Fibroblast of skin of right biceps (primary cell): ENCODE results near the gene CRIP1.

Experiments used
- DNase-seq: peaks from one replicate; pipeline ENCODE4 v3.0.0-alpha.2; 2013

Gene CRIP1

GRCh38 chr14:105486163-105486973 lies at the start of gene CRIP1:
CRIP1 (plus strand) TSS chr14:105486886; CDS start chr14:105487260, 374 bp downstream.
- no peak for DNase-seq

GRCh38 chr14:105436891-105437722 lies 49.6 kb upstream of the CRIP1 start:
- DNase-seq, result no peak

DNA sequence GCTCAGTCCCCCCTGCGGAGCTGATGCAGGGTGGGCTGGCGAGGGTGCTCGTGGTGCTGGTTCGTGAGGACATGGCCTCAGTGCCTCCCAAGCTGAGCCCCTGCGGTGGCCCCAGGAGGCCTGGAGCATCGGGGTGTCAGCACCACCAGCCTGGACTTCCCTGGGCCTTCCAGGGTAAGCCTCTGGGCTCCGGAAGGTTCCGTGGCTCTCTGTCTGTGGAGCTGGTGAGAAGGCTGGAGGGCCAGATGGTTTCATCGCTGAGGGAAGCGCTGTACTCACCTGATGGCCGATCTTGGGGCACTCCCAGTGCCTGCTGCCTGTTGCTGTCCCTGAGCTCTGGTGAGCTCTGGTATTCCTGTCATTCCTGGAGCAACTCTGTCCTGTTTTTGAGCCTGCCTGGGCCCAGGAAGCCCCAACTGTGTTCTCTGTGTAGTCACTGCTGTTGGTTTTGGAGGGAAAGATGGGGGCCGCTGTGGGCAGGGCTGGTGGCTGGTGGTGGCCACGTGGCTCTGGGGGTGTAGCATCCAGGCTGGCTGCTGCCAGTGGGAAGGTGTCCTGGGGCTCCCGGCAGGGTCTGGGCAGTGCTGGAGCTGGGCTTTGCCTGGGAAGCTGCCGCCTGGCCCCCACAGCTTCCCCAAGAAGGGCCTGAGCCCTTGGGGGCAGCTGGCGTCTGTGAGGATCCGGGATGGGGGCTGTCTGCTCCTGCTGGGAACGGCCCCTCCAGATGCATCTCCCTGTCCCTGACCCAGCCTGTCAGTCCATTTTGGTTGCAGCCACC lies 48.8 kb upstream of the CRIP1 start:
- no peak for DNase-seq

DNA sequence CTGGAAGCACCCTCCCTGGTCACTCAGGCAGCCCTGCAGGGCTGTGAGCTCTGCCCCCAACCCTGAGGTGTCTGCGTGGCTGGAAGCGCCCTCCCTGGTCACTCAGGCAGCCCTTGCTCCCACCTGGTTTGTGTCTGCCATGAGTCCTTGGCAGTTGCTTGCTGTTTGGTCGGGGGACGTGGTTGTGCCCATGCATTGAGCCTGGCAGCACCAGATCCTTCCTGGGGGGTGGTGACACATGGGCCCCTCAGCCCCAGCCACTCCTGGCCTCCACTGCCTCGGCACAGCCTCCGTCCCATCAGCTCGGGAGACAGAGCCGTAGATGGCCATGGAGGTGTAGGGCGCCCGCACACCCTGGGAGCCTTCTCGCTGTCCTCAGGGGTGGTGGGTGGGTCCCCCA lies 47.5 kb upstream of the CRIP1 start:
- no peak for DNase-seq

- no peak for DNase-seq
These were observed 46.8 kb upstream of the CRIP1 start for GRCh38 chr14:105439710-105440553.

GRCh38 chr14:105440554-105440900 lies 46.2 kb upstream of the CRIP1 start:
- DNase-seq, result no peak

- no peak for DNase-seq
These were observed 45.7 kb upstream of the CRIP1 start for GRCh38 chr14:105440992-105441391.

DNA sequence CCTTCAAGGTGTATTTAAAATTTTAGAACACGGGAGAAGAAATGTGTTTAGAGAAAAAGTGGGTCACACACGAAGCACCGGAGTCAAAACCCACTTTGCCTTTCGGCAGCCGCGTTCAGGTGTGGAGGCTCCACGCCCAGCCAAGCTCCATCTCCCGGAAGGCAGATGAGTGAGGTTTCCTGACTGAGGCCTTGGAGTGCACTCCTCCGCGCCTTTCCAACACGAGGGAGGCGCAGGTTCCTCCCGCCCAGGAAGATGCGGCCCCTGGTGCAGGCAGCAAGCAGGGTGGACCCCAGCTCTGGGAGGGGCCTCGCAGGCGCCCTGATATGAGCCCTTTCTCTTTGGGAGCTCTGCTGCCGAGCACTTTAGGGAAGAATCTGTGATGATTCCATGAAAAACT lies 44.6 kb upstream of the CRIP1 start:
- DNase-seq, result no peak

GRCh38 chr14:105442834-105443233 lies 43.9 kb upstream of the CRIP1 start:
- DNase-seq, result no peak

DNA sequence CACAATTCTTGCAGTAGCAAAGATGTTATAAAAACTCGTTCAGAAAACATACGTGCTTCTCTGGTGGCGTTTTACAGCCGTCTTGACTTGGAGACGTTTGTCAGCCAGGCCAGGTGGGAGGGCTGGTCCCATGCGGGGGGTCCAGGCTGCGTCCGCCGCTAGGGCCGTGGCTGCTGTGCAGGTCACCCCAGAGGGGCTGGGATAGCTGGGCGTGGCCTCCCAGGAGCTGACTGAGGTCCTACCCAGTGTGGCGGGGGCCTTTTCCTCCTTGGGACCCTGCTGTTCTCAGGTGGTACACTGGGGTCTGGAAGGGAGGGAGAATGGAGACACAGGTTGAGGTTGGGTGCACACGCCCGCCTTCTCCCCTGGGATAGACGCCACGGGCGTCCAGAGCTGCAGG lies 41.8 kb upstream of the CRIP1 start:
- no peak for DNase-seq

DNA sequence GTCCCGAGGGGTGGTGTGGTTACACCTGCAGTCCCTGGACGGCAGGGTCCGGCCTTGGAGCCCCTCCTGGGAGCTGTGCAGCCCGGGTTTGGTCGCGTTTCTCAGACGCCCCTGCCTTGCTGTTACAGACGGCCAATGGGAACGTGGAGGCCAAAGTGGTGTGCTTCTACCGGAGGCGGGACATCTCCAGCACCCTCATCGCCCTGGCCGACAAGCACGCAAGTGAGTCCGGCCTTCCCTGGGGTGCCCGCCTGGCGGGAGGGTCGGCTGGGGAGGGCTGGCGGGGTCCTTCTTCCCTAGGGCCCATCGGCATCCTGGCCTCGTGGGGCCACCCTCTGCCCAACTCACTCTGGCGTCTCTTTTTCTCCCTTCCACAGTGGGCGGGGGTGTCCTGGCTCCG lies 41.4 kb upstream of the CRIP1 start:
- no peak for DNase-seq

DNA sequence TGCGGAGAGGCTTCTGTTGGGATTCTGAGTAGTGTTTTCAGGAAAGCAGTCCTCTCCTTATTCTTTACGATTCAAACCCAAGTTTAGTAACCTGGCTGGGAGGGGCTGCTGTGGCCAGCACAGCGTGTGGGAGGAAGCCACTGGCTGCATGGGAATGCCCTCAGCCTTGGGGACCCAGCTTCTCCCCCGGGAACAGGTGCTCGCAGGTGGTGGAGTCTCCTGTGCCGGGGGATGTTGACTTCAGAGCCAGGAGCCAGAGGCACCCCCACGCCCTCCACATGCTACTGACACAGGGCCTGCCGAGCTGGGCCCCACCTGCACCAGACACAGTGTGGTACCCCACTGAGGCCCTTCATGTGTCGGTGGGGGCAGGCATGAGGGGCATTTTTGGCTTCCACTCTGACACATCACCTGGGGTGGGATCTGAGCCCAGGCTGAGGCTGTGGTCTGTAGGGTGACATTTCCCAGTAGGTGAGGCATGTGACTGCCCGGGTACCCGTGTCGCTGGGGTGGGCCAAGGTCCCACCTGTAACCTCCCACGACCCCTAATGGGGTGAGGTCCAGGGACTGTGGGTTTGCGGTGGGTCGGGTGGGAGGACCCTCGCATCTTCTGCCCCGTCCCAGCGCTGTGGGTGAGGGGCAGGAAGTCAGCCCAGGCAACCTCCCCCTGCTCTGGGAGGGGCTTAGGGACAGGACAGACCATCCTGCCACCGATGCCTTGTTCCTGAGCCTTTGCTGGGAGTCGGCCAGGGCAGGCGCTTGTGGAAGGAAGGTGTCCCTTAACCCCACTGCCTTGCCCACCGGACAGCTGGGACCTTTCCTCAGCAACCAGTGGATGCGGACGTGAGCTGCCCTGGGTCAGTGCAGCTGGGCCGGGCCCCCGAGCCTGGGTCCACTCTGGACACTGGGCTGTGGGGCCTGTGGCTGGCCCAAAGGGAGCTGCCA lies 40.5 kb upstream of the CRIP1 start:
- DNase-seq, result no peak

- DNase-seq, result no peak
These were observed 39.7 kb upstream of the CRIP1 start for GRCh38 chr14:105446971-105447370.

GRCh38 chr14:105447651-105448640 lies 38.7 kb upstream of the CRIP1 start:
- DNase-seq, result no peak

DNA sequence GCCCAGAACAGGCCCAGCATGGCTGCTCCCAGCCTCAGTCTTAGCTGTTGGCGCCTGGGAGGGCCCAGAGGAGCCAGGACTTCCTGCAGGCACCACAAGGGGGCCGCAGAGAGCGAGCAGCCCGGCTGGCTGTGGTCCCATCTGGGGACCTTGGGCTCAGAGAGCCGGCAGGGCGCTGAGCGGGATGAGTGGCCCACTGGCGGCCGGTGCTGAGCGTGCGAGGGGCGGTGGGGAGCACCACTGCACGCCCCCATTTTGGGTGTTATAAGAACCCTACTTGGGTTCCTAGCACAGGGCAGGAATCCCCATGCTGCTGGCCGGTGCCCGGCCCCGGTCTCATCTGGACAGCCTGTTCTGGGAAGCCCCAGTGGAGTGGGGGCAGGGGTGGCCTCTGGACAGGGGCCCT lies 38.0 kb upstream of the CRIP1 start:
- DNase-seq, result peak; percentile 51

- no peak for DNase-seq
These were observed 37.2 kb upstream of the CRIP1 start for GRCh38 chr14:105449276-105450122.

GRCh38 chr14:105450123-105450505 lies 36.6 kb upstream of the CRIP1 start:
- DNase-seq, result no peak

DNA sequence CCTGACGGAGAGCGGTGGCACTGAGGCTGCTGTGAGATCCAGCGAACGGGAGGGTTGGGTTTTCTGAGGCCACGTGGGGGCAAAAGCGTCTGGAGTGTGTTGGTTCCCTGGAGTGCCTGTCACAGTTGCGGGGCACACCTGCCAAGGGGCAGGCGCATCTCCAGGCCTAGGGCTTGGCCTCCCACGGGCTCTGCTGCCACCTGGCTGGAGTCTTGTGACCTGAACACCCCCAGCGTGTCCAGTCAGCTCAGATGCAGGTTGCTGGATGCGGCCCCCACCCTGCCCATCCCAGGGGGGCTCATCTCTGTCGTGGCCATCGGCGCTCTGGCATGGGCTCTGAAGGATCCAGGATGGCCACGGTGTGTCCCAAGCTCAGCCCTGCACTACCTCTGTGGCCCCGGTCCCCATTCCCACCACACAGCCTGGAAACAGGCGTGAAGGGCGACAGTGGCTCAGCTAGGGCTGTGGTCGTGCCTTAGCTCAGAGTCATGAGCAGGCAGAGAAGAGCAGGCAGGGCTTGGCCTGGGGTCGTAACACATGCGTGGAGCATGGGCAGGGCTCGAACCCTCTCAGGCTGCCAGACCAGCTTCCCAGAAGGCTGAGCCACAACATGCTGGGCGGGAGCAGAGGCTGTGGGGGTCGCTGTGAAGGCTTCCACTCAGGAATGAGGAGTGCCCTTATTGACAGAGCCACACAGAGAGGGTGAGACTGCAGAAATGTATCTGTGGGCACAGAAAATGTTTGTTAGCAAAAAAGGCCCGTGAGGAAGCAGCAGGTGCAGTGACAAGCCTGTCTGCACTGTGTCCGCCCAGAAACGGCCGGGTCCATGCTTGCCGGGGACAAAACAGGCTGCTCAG lies 35.6 kb upstream of the CRIP1 start:
- no peak for DNase-seq
